Loucy (cell line): Measurements from ENCODE around the gene SNRPB.

ENCODE experiments used
- H2AFZ ChIP-seq: fragments of 200-600 bp; sonication (generic); 2 replicates; pipeline ENCODE4 v1.6.0; 2016; ENCODE audit warnings: antibody characterized with exemption, mild to moderate bottlenecking, low read length, moderate library complexity
- H3F3A ChIP-seq: fragments of 200-600 bp; 2 replicates; pipeline ENCODE4 v1.6.0; 2016; ENCODE audit warnings: antibody characterized with exemption, low read depth, mild to moderate bottlenecking
- H3K27me3 ChIP-seq: fragments of 200-600 bp; sonication (generic); 2 replicates; pipeline ENCODE4 v1.6.1; 2014; ENCODE audit warnings: low read length, mild to moderate bottlenecking; ENCODE audit not compliant: insufficient read depth, poor library complexity, severe bottlenecking
- H3K36me3 ChIP-seq: fragments of 200-600 bp; sonication (generic); 2 replicates; pipeline ENCODE4 v1.6.1; 2016; ENCODE audit warnings: low read length; ENCODE audit not compliant: insufficient read depth
- H3K4me1 ChIP-seq: fragments of 200-600 bp; sonication (generic); 2 replicates; pipeline ENCODE4 v1.5.1; 2014; ENCODE audit warnings: low read length, mild to moderate bottlenecking; ENCODE audit not compliant: insufficient read depth, poor library complexity, severe bottlenecking
- H3K4me2 ChIP-seq: fragments of 200-600 bp; sonication (generic); 2 replicates; pipeline ENCODE4 v1.6.0; 2014; ENCODE audit warnings: antibody characterized with exemption, low read length, low read depth, mild to moderate bottlenecking; ENCODE audit not compliant: poor library complexity, severe bottlenecking
- H3K4me3 ChIP-seq: fragments of 200-600 bp; sonication (generic); 2 replicates; pipeline ENCODE4 v1.5.1; 2014; ENCODE audit warnings: low read length, mild to moderate bottlenecking, mixed read lengths; ENCODE audit not compliant: poor library complexity, severe bottlenecking
- H3K79me2 ChIP-seq: fragments of 200-600 bp; sonication (generic); 2 replicates; pipeline ENCODE4 v1.6.1; 2014; ENCODE audit warnings: low read length; ENCODE audit not compliant: insufficient read depth
- H3K9ac ChIP-seq: fragments of 200-600 bp; sonication (generic); 2 replicates; pipeline ENCODE4 v1.6.0; 2014; ENCODE audit warnings: mild to moderate bottlenecking, low read depth, low read length, moderate library complexity; ENCODE audit not compliant: poor library complexity, severe bottlenecking
- H3K9me2 ChIP-seq: fragments of 200-600 bp; sonication (generic); replicated peaks from 2 replicates; pipeline ENCODE4 v1.6.1; 2016; ENCODE audit warnings: low read depth, low read length, mixed read lengths
- H3K9me3 ChIP-seq: fragments of 200-600 bp; sonication (generic); 2 replicates; pipeline ENCODE4 v1.6.1; 2014; ENCODE audit warnings: mild to moderate bottlenecking, antibody characterized with exemption, low read length, low read depth; ENCODE audit not compliant: insufficient read depth
- H4K20me1 ChIP-seq: fragments of 200-600 bp; sonication (generic); 2 replicates; pipeline ENCODE4 v1.6.0; 2014; ENCODE audit warnings: antibody characterized with exemption, low read length, mild to moderate bottlenecking; ENCODE audit not compliant: insufficient read depth, poor library complexity, severe bottlenecking
- CTCF ChIP-seq: fragments of 200-600 bp; sonication (generic); conservative IDR thresholded peaks from 2 replicates; pipeline ENCODE4 v1.5.1; 2014; ENCODE audit warnings: mild to moderate bottlenecking, antibody characterized with exemption, low read length
- EZH2phosphoT487 ChIP-seq: fragments of 200-600 bp; IDR thresholded peaks from 2 replicates; pipeline ENCODE4 v1.6.1; 2018; ENCODE audit warnings: antibody characterized with exemption, mild to moderate bottlenecking, moderate library complexity, borderline replicate concordance

SNRPB gene

GRCh38 chr20:2451939-2452732 lies 18.5 kb downstream of the SNRPB start:
- H3K27me3 ChIP-seq: no peaks in the 10 kb centered on the region
- peak; percentile 94 for TF ChIP-seq CTCF
- TF ChIP-seq EZH2phosphoT487: no peak
- H3K4me1 ChIP-seq: no peaks in the 10 kb centered on the region
- no peaks in the 10 kb centered on the region for H3F3A ChIP-seq
- no peaks in the 10 kb centered on the region for H3K9me3 ChIP-seq
- H3K9ac ChIP-seq: no peak overlapping the region
- no peak overlapping the region for H3K4me2 ChIP-seq
- H3K4me3 ChIP-seq: no peak overlapping the region
- H4K20me1 ChIP-seq: no peaks in the 10 kb centered on the region
- H3K9me2 ChIP-seq: no peaks in the 10 kb centered on the region
- H3K79me2 ChIP-seq: no peaks in the 10 kb centered on the region
- H2AFZ ChIP-seq: no peak overlapping the region
- no peaks in the 10 kb centered on the region for H3K36me3 ChIP-seq

GRCh38 chr20:2451422-2451821 lies 19.2 kb downstream of the SNRPB start:
- Histone ChIP-seq H3K9me2 (no peaks in the 10 kb centered on the region), H3K4me3 (no peak overlapping the region), H3K27me3 (no peaks in the 10 kb centered on the region), H3F3A (no peaks in the 10 kb centered on the region), H3K4me1 (no peaks in the 10 kb centered on the region), H2AFZ (no peak overlapping the region), H3K9ac (no peak overlapping the region), H3K4me2 (no peak overlapping the region), H3K36me3 (no peaks in the 10 kb centered on the region), H3K79me2 (no peaks in the 10 kb centered on the region), H3K9me3 (no peaks in the 10 kb centered on the region), H4K20me1 (no peaks in the 10 kb centered on the region)
- no peak for TF ChIP-seq CTCF

- Histone ChIP-seq H3K9me2 (no peaks in the 10 kb centered on the region), H3K4me2 (no peak overlapping the region), H3F3A (no peaks in the 10 kb centered on the region), H3K9ac (no peak overlapping the region), H3K4me1 (no peaks in the 10 kb centered on the region), H3K9me3 (no peaks in the 10 kb centered on the region), H4K20me1 (no peaks in the 10 kb centered on the region), H2AFZ (no peak overlapping the region), H3K36me3 (no peaks in the 10 kb centered on the region), H3K27me3 (no peaks in the 10 kb centered on the region), H3K4me3 (no peak overlapping the region), H3K79me2 (no peaks in the 10 kb centered on the region)
- TF ChIP-seq CTCF (no peak), EZH2phosphoT487 (no peak)
Measured at GRCh38 chr20:2449386-2449785, 21.2 kb downstream of the SNRPB start.
